GM13976 (cell line): ENCODE measurements around the gene INTS2.
"Not testable (repeated sequence)": the region's sequence is repeated elsewhere in the genome, so short reads cannot be mapped to it uniquely, and the experiment has no call there.

Source experiments
- DNase-seq: peaks from one replicate; pipeline ENCODE4 v3.0.0; 2012; ENCODE audit warnings: low spot score
- CTCF ChIP-seq: IDR thresholded peaks from 2 replicates; pipeline ENCODE4 v1.5.1; 2012; ENCODE audit warnings: borderline replicate concordance, mild to moderate bottlenecking; ENCODE audit not compliant: insufficient read depth; ENCODE audit errors: extremely low read depth, missing control alignments, control extremely low read depth
- in situ Hi-C: fragments of 300-500 bp; cut with MboI; formaldehyde crosslinking; loops from one replicate; pipeline ENCODE4 v1.12.0; 2022; ENCODE audit warnings: low sequenced_read_pairs, mixed read lengths, inconsistent platforms; ENCODE audit not compliant: unreplicated experiment

INTS2 gene

GRCh38 chr17:61942085-61942484, 14.3 kb upstream of the INTS2 start:
- in situ Hi-C loops = no loop called here
- TF ChIP-seq CTCF = no peak
- no peak for DNase-seq

GRCh38 chr17:61928101-61928436, 287 bp upstream of the INTS2 start:
- DNase-seq = no peak
- in situ Hi-C loops = no loop called here
- TF ChIP-seq CTCF = no peak

GRCh38 chr17:61926826-61927207, 965 bp downstream of the INTS2 start:
- in situ Hi-C loops = no loop called here
- TF ChIP-seq CTCF = no peak

GRCh38 chr17:61915162-61915561, 12.6 kb downstream of the INTS2 start:
- DNase-seq, in situ Hi-C loops: not testable (repeated sequence)

More at GRCh38 chr17:61926826-61927207, 965 bp downstream of the INTS2 start:
- DNase-seq = no peak

- no peak for TF ChIP-seq CTCF
- DNase-seq = no peak
- in situ Hi-C loops = no loop called here
These were observed 19.3 kb downstream of the INTS2 start for GRCh38 chr17:61908292-61909037.

- DNase-seq = no peak
- in situ Hi-C loops = no loop called here
- TF ChIP-seq CTCF = no peak
These were observed 20.4 kb downstream of the INTS2 start for GRCh38 chr17:61907361-61907760.

GRCh38 chr17:61904094-61904710, 23.6 kb downstream of the INTS2 start:
- no peak for TF ChIP-seq CTCF
- in situ Hi-C loops = no loop called here
- DNase-seq = peak; percentile 66
